H9 (cell line): ENCODE results near the gene LPAR1. TPM values are rescaled to one million over a fixed set of nuclear protein-coding genes. Genes with fewer than 3 reads are reported as not detected.
A peak's percentile ranks its signal among the peaks of the same experiment; 100 is the strongest.

Experiments used
- DNase-seq: peaks from one replicate; pipeline ENCODE4 v3.0.0-alpha.2; 2017
- H2AFZ ChIP-seq: one replicate; pipeline ENCODE4 v1.6.1; 2013; ENCODE audit warnings: mild to moderate bottlenecking, low read length, control low read depth, moderate library complexity
- H2AK5ac ChIP-seq: 2 replicates; pipeline ENCODE4 v1.6.1; 2013; ENCODE audit warnings: low read length, control low read depth, mixed read lengths; ENCODE audit not compliant: insufficient read length
- H2BK120ac ChIP-seq: one replicate; pipeline ENCODE4 v1.6.1; 2013; ENCODE audit warnings: low read depth, mild to moderate bottlenecking, low read length, control low read depth, inconsistent platforms; ENCODE audit not compliant: poor library complexity, severe bottlenecking
- H2BK12ac ChIP-seq: 2 replicates; pipeline ENCODE4 v1.6.1; 2013; ENCODE audit warnings: low read length, control low read depth, mixed read lengths, low read depth; ENCODE audit not compliant: insufficient read length
- H2BK15ac ChIP-seq: 2 replicates; pipeline ENCODE4 v1.6.1; 2013; ENCODE audit warnings: low read depth, low read length, control low read depth
- H2BK20ac ChIP-seq: one replicate; pipeline ENCODE4 v1.6.1; 2013; ENCODE audit warnings: low read depth, mild to moderate bottlenecking, low read length, control low read depth, inconsistent platforms; ENCODE audit not compliant: poor library complexity, severe bottlenecking
- H2BK5ac ChIP-seq: 2 replicates; pipeline ENCODE4 v1.6.1; 2013; ENCODE audit warnings: low read length, control low read depth, mixed read lengths; ENCODE audit not compliant: insufficient read length
- H3K14ac ChIP-seq: 2 replicates; pipeline ENCODE4 v1.6.1; 2013; ENCODE audit warnings: low read length, control low read depth; ENCODE audit not compliant: insufficient read depth
- H3K18ac ChIP-seq: 2 replicates; pipeline ENCODE4 v1.6.1; 2013; ENCODE audit warnings: low read depth, mild to moderate bottlenecking, mixed read lengths, low read length, control low read depth; ENCODE audit not compliant: insufficient read length
- H3K23ac ChIP-seq: 2 replicates; pipeline ENCODE4 v1.6.1; 2013; ENCODE audit warnings: low read length, control low read depth, mixed read lengths, low read depth; ENCODE audit not compliant: insufficient read length
- H3K23me2 ChIP-seq: 2 replicates; pipeline ENCODE4 v1.6.1; 2013; ENCODE audit warnings: low read depth, mild to moderate bottlenecking, mixed read lengths, low read length, control low read depth; ENCODE audit not compliant: insufficient read length, poor library complexity, severe bottlenecking
- H3K27ac ChIP-seq: 2 replicates; pipeline ENCODE4 v1.5.1; 2013; ENCODE audit warnings: low read length, control low read depth, mixed read lengths, low read depth; ENCODE audit not compliant: insufficient read length
- H3K27me3 ChIP-seq: 2 replicates; pipeline ENCODE4 v1.6.1; 2013; ENCODE audit warnings: low read length, control low read depth, inconsistent platforms; ENCODE audit not compliant: insufficient read depth
- H3K4ac ChIP-seq: 2 replicates; pipeline ENCODE4 v1.6.1; 2013; ENCODE audit warnings: low read depth, mild to moderate bottlenecking, control low read depth, inconsistent platforms, low read length, moderate library complexity
- H3K4me1 ChIP-seq: 2 replicates; pipeline ENCODE4 v1.6.1; 2013; ENCODE audit warnings: low read length, control low read depth, inconsistent platforms; ENCODE audit not compliant: insufficient read depth
- H3K4me2 ChIP-seq: 2 replicates; pipeline ENCODE4 v1.6.1; 2013; ENCODE audit warnings: low read length, control low read depth, mixed read lengths; ENCODE audit not compliant: insufficient read length, insufficient read depth
- H3K56ac ChIP-seq: 2 replicates; pipeline ENCODE4 v1.6.1; 2013; ENCODE audit warnings: low read depth, mild to moderate bottlenecking, mixed read lengths, low read length, control low read depth; ENCODE audit not compliant: insufficient read length
- H3K79me1 ChIP-seq: 2 replicates; pipeline ENCODE4 v1.6.1; 2013; ENCODE audit warnings: low read depth, mild to moderate bottlenecking, moderate library complexity, low read length, control low read depth, inconsistent platforms; ENCODE audit not compliant: insufficient read depth, poor library complexity, severe bottlenecking
- H3K79me2 ChIP-seq: 2 replicates; pipeline ENCODE4 v1.6.1; 2013; ENCODE audit warnings: low read length, control low read depth, inconsistent platforms; ENCODE audit not compliant: insufficient read depth
- H3K9ac ChIP-seq: 2 replicates; pipeline ENCODE4 v1.6.1; 2013; ENCODE audit warnings: low read length, control low read depth, mixed read lengths; ENCODE audit not compliant: insufficient read length; ENCODE audit errors: extremely low read depth
- H3K9me3 ChIP-seq: one replicate; pipeline ENCODE4 v1.6.1; 2013; ENCODE audit warnings: low read depth, low read length, inconsistent platforms; ENCODE audit not compliant: control insufficient read depth
- H3T11ph ChIP-seq: one replicate; pipeline ENCODE4 v1.6.1; 2013; ENCODE audit warnings: mild to moderate bottlenecking, low read length, control low read depth, inconsistent platforms
- H4K20me1 ChIP-seq: one replicate; pipeline ENCODE4 v1.6.1; 2013; ENCODE audit not compliant: control insufficient read depth, insufficient read length, insufficient read depth
- H4K5ac ChIP-seq: 2 replicates; pipeline ENCODE4 v1.6.1; 2013; ENCODE audit warnings: low read depth, mild to moderate bottlenecking, mixed read lengths, low read length, control low read depth; ENCODE audit not compliant: insufficient read length
- H4K8ac ChIP-seq: replicated peaks from 2 replicates; pipeline ENCODE4 v1.6.1; 2013; ENCODE audit warnings: low read length, control low read depth, mixed read lengths, low read depth; ENCODE audit not compliant: insufficient read length
- H4K91ac ChIP-seq: 2 replicates; pipeline ENCODE4 v1.6.1; 2013; ENCODE audit warnings: low read depth, mild to moderate bottlenecking, moderate library complexity, mixed read lengths, low read length, control low read depth; ENCODE audit not compliant: insufficient read length
- H3K27ac Mint-ChIP-seq, 3 experiments: 2 replicates in 2 of 3; 3 replicates in 1 of 3; pipeline ENCODE4 v1.8.0; 2020 to 2021; ENCODE audit warnings: mixed read lengths in 3 of 3, mild to moderate bottlenecking in 1 of 3, moderate library complexity in 1 of 3
- H3K27me3 Mint-ChIP-seq: 2 replicates; pipeline ENCODE4 v1.8.0; 2021; ENCODE audit warnings: low read depth, mild to moderate bottlenecking, moderate library complexity, mixed read lengths
- H3K36me3 Mint-ChIP-seq, 3 experiments: 2 replicates in 2 of 3; 3 replicates in 1 of 3; pipeline ENCODE4 v1.8.0; 2020 to 2021; ENCODE audit warnings: low read depth in 3 of 3, mixed read lengths in 3 of 3; ENCODE audit not compliant: insufficient read depth in 1 of 3
- H3K4me1 Mint-ChIP-seq, 2 experiments: 2 replicates each; pipeline ENCODE4 v1.8.0; 2020; ENCODE audit warnings: mixed read lengths in 2 of 2
- H3K4me3 Mint-ChIP-seq, 2 experiments: 2 replicates in 1 of 2; 3 replicates in 1 of 2; pipeline ENCODE4 v1.8.0; 2020 to 2021; ENCODE audit warnings: mild to moderate bottlenecking in 2 of 2, mixed read lengths in 2 of 2, moderate library complexity in 1 of 2
- H3K9me3 Mint-ChIP-seq, 2 experiments: 2 replicates in 1 of 2; 3 replicates in 1 of 2; pipeline ENCODE4 v1.8.0; 2020; ENCODE audit warnings: mild to moderate bottlenecking in 2 of 2, mixed read lengths in 2 of 2, moderate library complexity in 1 of 2
- WGBS: extraction: QIAGEN DNeasy Blood & Tissue Kit; methylation state at CpG from one replicate; pipeline ENCODE4 v1.1.7; 2013; ENCODE audit warnings: missing lambda C conversion rate, low lambda C conversion rate, mixed read lengths; ENCODE audit not compliant: insufficient read length; ENCODE audit errors: extremely low coverage; 5-methylcytosine and 5-hydroxymethylcytosine counted together
- long read RNA-seq: library from polyadenylated mRNA; unstranded; transcript quantifications from one replicate; pipeline ENCODE4 v2.0.0, GENCODE V29; 2020
- total RNA-seq: library from RNA; stranded (reverse); gene quantifications from 2 replicates; pipeline ENCODE4 v1.2.1, GENCODE V29; 2021
- TF ChIP-seq, protein P1 (sequence below): fragments of 200-600 bp; sonication (generic); conservative IDR thresholded peaks from 3 replicates; pipeline ENCODE4 v1.8.0; 2021; ENCODE audit warnings: antibody characterized with exemption, mild to moderate bottlenecking

Gene LPAR1, protein sequence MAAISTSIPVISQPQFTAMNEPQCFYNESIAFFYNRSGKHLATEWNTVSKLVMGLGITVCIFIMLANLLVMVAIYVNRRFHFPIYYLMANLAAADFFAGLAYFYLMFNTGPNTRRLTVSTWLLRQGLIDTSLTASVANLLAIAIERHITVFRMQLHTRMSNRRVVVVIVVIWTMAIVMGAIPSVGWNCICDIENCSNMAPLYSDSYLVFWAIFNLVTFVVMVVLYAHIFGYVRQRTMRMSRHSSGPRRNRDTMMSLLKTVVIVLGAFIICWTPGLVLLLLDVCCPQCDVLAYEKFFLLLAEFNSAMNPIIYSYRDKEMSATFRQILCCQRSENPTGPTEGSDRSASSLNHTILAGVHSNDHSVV
- 0.99 and 1.3 TPM in 2 replicates for total RNA-seq
- long read RNA-seq, partial matches to known transcripts = 0 of 2 reads
- long read RNA-seq, other reads (novel, unspliced or antisense) = 2 of 2 reads

DNA sequence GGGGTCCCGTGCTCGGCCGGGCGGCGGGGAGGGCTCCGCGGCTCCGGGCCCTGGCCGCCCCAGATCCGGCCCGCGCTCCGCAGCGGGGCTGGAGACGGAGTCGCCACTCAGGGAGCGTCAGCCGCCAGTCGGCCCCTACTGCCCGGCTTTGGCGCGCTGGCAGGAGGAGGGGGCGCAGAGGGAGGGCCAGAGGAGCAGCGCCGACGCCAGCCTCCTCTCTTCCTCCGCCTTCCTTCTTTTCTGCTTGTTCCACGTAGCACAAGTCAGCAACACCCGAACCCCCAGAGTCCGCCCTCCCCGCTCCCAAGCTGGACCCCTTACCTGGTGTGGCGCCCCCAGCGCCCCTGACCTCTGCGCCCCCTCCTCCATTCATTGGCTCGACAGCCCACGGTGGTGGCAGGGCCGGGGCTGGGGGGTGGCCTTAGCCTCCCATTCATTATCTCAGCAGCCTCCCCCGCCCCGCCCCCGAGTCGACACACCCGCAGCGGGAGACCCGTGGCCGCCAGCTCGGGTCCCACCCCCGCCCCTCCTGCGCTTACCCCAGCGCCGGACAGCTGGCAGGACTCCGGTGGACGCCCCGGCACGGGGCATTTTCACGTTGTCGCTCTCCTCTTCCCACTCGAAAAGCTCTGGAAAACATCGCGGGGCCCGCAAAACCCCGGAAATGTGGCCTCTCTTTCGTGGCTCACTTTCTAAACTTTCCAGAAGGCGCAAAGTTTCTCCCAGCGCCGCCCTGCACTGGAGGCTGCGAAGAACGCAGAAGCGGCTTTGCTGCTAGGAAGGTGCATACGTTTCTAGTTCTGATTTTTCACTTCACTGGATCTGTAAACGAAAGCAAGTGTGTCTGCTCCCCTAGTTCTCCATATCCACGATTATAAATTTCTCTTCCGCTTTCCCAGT lies at the start of gene LPAR1:
Gene LPAR1, minus strand, starts transcription at position 140 of the 900 bp plus-strand sequence. CDS start 66,353 bp downstream, outside the sequence.
- no peak within 1 kb of the TSS for H3K27ac Mint-ChIP-seq

More for the DNA sequence above, at the start of gene LPAR1:
- Histone ChIP-seq H4K8ac (no peak within 1 kb of the TSS), H3K27me3 (peaks cover 10% of the 10 kb centered on the region; the same call in 1 of the 2 replicates), H3K79me2 (no peaks in the 10 kb centered on the region), H3K79me1 (no peaks in the 10 kb centered on the region), H2AK5ac (no peak within 1 kb of the TSS), H3K9ac (no peak within 1 kb of the TSS), H3T11ph (no peak within 1 kb of the TSS), H2BK15ac (peak within 1 kb of the TSS; percentile 37; the same call in 1 of the 2 replicates), H3K23me2 (peaks cover 11% of the 10 kb centered on the region), H3K18ac (peak within 1 kb of the TSS; percentile 62), H3K9me3 (no peaks in the 10 kb centered on the region), H3K4me2 (peak within 1 kb of the TSS; percentile 74), H2BK12ac (no peak within 1 kb of the TSS), H4K20me1 (no peaks in the 10 kb centered on the region), H3K4me1 (peaks cover 2% of the 10 kb centered on the region; the same call in 1 of the 2 replicates), H2BK5ac (no peak within 1 kb of the TSS), H4K5ac (no peak within 1 kb of the TSS), H2BK120ac (no peak within 1 kb of the TSS), H4K91ac (no peak within 1 kb of the TSS), H3K23ac (no peak within 1 kb of the TSS), H3K14ac (peak within 1 kb of the TSS; percentile 88), H3K56ac (no peak within 1 kb of the TSS), H2AFZ (no peak within 1 kb of the TSS), H3K27ac (no peak within 1 kb of the TSS), H2BK20ac (no peak within 1 kb of the TSS), H3K4ac (no peak within 1 kb of the TSS)
- TF ChIP-seq, protein P1, sequence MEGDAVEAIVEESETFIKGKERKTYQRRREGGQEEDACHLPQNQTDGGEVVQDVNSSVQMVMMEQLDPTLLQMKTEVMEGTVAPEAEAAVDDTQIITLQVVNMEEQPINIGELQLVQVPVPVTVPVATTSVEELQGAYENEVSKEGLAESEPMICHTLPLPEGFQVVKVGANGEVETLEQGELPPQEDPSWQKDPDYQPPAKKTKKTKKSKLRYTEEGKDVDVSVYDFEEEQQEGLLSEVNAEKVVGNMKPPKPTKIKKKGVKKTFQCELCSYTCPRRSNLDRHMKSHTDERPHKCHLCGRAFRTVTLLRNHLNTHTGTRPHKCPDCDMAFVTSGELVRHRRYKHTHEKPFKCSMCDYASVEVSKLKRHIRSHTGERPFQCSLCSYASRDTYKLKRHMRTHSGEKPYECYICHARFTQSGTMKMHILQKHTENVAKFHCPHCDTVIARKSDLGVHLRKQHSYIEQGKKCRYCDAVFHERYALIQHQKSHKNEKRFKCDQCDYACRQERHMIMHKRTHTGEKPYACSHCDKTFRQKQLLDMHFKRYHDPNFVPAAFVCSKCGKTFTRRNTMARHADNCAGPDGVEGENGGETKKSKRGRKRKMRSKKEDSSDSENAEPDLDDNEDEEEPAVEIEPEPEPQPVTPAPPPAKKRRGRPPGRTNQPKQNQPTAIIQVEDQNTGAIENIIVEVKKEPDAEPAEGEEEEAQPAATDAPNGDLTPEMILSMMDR = no peak
- Mint-ChIP-seq H3K27me3 (peaks cover 49% of the 10 kb centered on the region), H3K4me3 (peak within 1 kb of the TSS; percentile 76 to 89), H3K36me3 (no peaks in the 10 kb centered on the region; a peak in 1 of 7 replicates), H3K9me3 (peaks cover 0 to 2% of the 10 kb centered on the region in 2 experiments; a peak in 2 of 5 replicates), H3K4me1 (peaks cover 28 to 37% of the 10 kb centered on the region in 2 experiments)
- WGBS = no CpG with 5 or more reads among the region's 72 CpGs
- peak; percentile 66 for DNase-seq
